ENCODE results near the gene PRKN. TPM values are rescaled to one million over a fixed set of nuclear protein-coding genes. Genes with fewer than 3 reads are reported as not detected.

The PRKN gene
- total RNA-seq, 1 experiment from 2014 or later = 2.0 TPM

DNA sequence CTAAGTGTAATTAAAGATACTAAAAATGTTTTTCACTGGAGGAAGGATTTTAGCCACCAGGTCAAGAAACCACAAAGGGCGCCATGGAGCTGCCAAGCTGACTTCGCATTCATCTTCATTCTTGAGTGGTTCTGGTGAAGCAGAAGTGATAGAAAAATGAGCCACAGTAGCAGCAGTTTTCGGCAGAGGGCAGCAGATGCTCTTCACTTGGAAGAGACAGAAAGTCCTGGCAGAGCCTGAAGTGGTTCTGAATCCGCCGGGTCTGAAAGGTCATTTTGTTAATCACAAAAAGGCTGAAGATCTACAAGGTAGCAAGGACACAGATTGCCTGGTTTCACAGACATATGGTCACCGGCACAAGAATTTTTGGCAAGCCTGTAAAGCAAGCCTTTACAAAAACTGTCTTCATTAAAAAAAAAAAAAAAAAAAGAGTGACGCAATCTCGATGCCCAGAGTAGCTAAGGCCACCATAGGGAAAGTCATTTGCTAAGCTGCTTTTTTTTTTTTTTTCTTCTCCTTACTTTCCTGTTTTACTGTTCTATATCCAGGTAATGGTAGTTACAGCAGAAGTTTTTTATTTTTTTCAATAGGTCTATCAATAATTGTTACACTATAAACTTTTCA is 1108.6 kb downstream of the PRKN start:
- Histone ChIP-seq H2BK15ac (ENCODE audit: low read depth, low read length) (no peak overlapping the region), H2BK12ac (ENCODE audit: insufficient read length, low read depth, low read length) (no peak overlapping the region), H3K79me1 (ENCODE audit: insufficient read depth, low read depth, low read length, poor library complexity, severe bottlenecking) (no peaks in the 10 kb centered on the region), H3K4me2 (ENCODE audit: insufficient read depth, insufficient read length, low read length) (no peak overlapping the region), H4K5ac (ENCODE audit: insufficient read length, low read depth, low read length) (no peak overlapping the region), H3K27me3 (ENCODE audit: insufficient read depth, low read length) (no peaks in the 10 kb centered on the region), H2BK20ac (ENCODE audit: low read depth, low read length, poor library complexity, severe bottlenecking) (no peak overlapping the region), H3K27ac (ENCODE audit: insufficient read length, low read depth, low read length) (no peak overlapping the region), H2BK5ac (ENCODE audit: insufficient read length, low read length) (no peak overlapping the region), H3K9me3 (ENCODE audit: control insufficient read depth, low read depth, low read length) (no peaks in the 10 kb centered on the region), H4K8ac (replicated peaks; ENCODE audit: insufficient read length, low read depth, low read length) (no peak overlapping the region), H3K56ac (ENCODE audit: insufficient read length, low read depth, low read length) (no peak overlapping the region), H2AK5ac (ENCODE audit: insufficient read length, low read length) (no peak overlapping the region), H4K20me1 (ENCODE audit: control insufficient read depth, insufficient read depth, insufficient read length) (no peaks in the 10 kb centered on the region), H3K4ac (ENCODE audit: low read depth, low read length) (no peak overlapping the region), H3K18ac (ENCODE audit: insufficient read length, low read depth, low read length) (no peak overlapping the region), H2AFZ (ENCODE audit: low read length) (no peak overlapping the region), H3K23me2 (ENCODE audit: insufficient read length, low read depth, low read length, poor library complexity, severe bottlenecking) (no peaks in the 10 kb centered on the region), H3K23ac (ENCODE audit: insufficient read length, low read depth, low read length) (no peak overlapping the region), H3K4me1 (ENCODE audit: insufficient read depth, low read length) (no peaks in the 10 kb centered on the region), H3K14ac (ENCODE audit: insufficient read depth, low read length) (no peak overlapping the region), H3K79me2 (ENCODE audit: insufficient read depth, low read length) (no peaks in the 10 kb centered on the region), H3T11ph (ENCODE audit: low read length) (no peak overlapping the region), H4K91ac (ENCODE audit: insufficient read length, low read depth, low read length) (no peak overlapping the region), H3K9ac (ENCODE audit: extremely low read depth, insufficient read length, low read length) (no peak overlapping the region), H2BK120ac (ENCODE audit: low read depth, low read length, poor library complexity, severe bottlenecking) (no peak overlapping the region)
- no peak overlapping the region for H3K4me3 Mint-ChIP-seq
- no peaks in the 10 kb centered on the region for H3K9me3 Mint-ChIP-seq
- WGBS (ENCODE audit: extremely low coverage, insufficient read length, low lambda C conversion rate) = no CpG with 5 or more reads among the region's 8 CpGs
- H3K4me1 Mint-ChIP-seq = peaks cover 2 to 6% of the 10 kb centered on the region in 2 experiments; a peak in 1 of 4 replicates
- no peak overlapping the region for H3K27ac Mint-ChIP-seq
- TF ChIP-seq, protein P1, sequence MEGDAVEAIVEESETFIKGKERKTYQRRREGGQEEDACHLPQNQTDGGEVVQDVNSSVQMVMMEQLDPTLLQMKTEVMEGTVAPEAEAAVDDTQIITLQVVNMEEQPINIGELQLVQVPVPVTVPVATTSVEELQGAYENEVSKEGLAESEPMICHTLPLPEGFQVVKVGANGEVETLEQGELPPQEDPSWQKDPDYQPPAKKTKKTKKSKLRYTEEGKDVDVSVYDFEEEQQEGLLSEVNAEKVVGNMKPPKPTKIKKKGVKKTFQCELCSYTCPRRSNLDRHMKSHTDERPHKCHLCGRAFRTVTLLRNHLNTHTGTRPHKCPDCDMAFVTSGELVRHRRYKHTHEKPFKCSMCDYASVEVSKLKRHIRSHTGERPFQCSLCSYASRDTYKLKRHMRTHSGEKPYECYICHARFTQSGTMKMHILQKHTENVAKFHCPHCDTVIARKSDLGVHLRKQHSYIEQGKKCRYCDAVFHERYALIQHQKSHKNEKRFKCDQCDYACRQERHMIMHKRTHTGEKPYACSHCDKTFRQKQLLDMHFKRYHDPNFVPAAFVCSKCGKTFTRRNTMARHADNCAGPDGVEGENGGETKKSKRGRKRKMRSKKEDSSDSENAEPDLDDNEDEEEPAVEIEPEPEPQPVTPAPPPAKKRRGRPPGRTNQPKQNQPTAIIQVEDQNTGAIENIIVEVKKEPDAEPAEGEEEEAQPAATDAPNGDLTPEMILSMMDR (conservative IDR thresholded peaks at IDR 0.05) = peak; percentile 69
- peak; percentile 74 for DNase-seq
- peaks cover 6% of the 10 kb centered on the region; the same call in 1 of the 2 replicates for H3K27me3 Mint-ChIP-seq (ENCODE audit: low read depth)
- H3K36me3 Mint-ChIP-seq (ENCODE audit: insufficient read depth in 1 of 3, low read depth in 3 of 3) = no peaks in the 10 kb centered on the region
